NCI-H748 (cell line): Measurements from ENCODE around the gene NAV1.

Experiments
- DNase-seq: peaks from one replicate; lab custom pipeline; 2025; ENCODE audit not compliant: unreplicated experiment; lab: John Stamatoyannopoulos, UW

NAV1 gene

DNA sequence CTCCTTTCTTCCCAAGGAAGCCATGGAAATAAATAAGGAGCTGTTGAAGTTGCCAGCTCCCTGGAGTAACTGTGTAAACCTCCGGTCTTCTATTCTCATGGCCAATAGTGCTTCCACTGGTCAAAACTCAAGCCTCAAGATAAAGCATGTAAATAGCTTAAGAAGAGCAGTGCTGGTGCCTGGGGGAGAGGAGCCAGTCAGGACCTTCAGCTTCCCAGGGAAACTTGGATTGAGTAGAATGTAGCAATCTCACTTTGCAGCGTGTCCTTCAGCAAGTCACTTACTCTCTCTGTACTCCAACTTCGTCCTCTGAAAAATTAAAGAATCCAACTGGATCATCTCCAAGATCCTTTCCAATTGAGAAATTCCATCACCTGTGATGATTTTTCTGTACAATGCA lies 44.7 kb downstream of the NAV1 start:
- no peak for DNase-seq

DNA sequence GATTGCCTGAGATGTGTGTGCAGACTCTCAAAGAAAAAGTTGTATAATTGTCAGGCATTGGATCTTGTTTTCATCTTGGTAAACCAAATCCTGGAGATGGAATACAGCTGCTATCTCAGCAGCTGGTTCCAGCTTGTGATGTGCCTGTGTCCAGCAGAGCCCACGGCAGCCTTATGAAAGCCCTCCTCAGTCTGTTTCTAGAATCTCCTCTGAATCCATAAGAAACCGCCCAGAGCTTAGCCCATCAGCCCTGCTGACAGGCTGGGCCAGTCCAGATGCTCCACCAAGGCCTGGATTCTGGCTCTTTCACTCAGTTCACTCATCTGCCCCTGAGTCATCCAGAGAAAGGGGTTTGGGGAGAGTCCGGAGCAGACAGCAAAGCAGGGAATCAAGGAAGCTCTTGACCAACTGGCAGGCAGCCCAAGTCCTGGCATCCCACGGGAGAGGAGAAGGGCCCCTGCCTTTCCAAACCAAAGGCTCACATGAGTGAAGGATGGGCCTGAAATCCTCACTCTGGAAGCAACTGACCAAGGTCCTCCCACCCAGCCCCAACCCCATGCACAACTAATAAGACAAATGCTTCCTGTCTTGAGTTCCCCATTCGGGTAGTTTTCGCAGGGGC lies 45.7 kb downstream of the NAV1 start:
- no peak for DNase-seq

DNA sequence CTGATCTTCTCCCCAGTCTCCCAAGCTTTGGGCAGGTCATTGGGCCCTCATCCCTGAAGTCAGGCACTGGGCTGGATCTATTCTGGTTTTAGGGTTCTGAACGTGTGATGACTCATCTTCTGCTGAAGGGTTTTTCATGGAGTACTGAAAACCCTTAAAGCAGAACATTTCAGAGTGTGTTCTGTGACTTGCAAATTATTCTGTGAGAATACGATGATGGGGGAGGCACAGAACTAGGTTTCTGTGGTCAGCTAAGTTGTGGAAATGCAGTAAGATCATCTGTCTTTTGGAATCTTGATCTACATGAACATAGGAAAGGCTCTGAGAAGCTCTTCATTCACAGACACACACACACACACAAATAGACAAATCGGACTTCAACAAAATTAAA lies 46.2 kb downstream of the NAV1 start:
- DNase-seq: no peak

DNA sequence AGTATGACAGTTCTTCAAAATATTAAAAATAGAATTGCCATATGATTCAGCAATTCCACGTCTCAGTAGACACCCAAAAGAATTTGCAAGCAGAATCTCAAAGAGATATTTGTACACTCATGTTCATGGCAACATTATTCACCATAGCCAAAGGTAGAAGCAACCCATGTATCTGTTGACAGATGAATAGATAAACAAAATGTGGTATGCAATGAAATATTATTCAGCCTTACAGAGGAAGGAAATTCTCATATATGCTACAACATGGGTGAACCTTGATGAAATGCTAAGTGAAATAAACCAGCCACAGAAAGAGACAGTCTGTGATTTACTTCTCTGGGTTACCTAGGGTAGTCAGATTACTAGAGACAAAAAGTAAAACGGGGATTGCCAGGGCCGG lies 47.0 kb downstream of the NAV1 start:
- no peak for DNase-seq

DNA sequence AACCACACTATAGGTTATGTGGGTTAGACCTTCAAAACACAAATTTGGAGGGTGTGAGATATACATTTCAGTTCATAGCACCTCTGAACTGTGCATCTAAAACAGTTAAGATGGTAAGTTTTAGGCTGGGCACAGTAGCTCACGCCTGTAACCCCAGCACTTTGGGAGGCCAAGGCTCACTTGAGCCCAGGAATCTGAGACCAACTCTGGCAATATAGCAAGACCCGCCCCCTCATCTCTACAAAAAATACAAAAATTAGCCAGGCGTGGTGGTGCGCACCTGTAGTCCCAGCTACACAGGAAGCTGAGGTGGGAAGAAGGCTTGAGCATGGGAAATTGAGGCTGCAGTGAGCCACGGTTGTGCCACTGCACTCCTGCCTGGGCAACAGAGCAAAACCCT lies 47.9 kb downstream of the NAV1 start:
- no peak for DNase-seq

DNA sequence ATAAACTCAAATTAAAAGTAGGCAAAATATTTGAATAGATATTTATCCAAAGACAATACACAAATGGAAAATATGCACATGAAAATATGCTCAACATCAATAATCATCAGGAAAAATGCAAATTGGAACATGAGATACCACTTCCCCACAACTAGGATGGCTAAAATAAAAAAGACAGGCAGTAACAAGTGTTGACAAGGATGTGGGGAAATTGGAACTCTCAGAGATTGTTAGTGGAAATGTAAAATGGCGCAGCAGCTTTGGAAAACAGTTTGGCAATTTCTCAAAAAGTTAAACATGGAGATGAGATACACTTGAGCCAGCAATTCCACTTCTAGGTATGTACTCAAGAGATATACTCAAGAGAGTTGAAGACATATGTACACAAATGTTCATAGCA lies 48.8 kb downstream of the NAV1 start:
- DNase-seq: no peak
